ENCODE measurements around the gene MARVELD1. TPM values are rescaled to one million over a fixed set of nuclear protein-coding genes. Genes with fewer than 3 reads are reported as not detected.

Gene MARVELD1
- total RNA-seq, 1 donor from 2014 or later = 43.7 TPM

DNA sequence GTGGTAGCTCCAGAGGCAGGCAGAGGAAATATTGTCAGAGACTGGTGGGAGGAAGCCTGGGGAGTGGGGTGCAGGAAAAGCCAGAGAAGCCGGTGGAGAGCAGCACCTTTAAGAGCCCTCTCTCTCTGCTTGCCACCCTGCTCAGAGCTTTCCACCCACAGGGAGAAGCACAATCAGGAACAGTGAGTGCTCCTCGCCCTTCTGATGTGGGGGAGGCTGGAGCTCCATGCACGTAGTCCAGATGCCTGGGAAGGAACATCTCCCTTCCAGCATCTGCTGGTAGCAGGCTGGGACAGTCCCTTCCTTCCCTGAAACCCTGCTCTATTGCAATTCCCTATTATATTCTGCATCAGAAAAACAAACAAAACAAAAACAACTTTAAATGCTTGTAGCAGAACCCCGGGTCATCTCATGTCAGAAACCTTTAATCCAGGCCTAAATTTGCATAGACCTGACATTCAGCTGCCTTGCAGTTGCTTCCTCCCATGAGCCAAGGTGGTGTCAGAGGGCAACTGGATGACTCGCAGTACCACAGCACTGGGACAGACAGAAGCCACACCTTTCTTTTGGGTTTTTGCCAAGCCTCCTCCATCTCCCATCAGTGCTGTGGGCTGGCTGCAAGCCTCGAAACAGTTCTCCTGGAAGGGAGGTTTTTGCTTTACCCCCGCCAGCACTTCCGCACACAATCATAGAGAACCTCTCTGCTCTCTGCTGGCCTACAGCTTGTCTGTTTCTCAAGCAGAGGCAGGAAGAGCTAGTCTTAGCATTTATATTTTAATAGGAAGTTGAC lies 39.6 kb upstream of the MARVELD1 start:
- DNase-seq (ENCODE audit: low spot score in 2 of 2) = no peak

DNA sequence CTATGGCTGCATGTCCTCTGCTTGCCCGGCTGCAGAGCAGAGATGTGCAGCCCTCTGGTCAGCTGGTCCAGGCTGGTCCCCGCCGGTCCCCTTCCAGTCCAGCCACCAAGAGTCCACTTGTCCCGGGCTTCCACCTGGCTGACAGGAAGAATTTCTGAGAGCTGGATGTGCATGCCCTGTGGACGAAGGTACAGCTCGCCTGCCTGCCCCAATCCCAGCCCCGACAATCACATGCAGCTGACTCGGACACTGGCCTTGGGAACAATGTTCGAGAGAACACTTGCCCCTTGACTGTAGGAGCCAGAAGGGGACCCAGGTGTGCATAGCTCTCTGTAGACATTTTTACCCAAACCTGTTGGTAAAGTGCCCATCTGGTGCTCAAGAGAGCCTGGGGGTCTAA lies 38.3 kb upstream of the MARVELD1 start:
- no peaks in the 10 kb centered on the region for H3K27me3 ChIP-seq
- TF ChIP-seq, protein P1, sequence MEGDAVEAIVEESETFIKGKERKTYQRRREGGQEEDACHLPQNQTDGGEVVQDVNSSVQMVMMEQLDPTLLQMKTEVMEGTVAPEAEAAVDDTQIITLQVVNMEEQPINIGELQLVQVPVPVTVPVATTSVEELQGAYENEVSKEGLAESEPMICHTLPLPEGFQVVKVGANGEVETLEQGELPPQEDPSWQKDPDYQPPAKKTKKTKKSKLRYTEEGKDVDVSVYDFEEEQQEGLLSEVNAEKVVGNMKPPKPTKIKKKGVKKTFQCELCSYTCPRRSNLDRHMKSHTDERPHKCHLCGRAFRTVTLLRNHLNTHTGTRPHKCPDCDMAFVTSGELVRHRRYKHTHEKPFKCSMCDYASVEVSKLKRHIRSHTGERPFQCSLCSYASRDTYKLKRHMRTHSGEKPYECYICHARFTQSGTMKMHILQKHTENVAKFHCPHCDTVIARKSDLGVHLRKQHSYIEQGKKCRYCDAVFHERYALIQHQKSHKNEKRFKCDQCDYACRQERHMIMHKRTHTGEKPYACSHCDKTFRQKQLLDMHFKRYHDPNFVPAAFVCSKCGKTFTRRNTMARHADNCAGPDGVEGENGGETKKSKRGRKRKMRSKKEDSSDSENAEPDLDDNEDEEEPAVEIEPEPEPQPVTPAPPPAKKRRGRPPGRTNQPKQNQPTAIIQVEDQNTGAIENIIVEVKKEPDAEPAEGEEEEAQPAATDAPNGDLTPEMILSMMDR (IDR thresholded peaks at IDR 0.05) = no peak
- no peak overlapping the region for H3K27ac ChIP-seq
- intact Hi-C loops (cut with DNase I) = no loop called here
- H3K4me1 ChIP-seq = no peaks in the 10 kb centered on the region
- H3K4me3 ChIP-seq = no peak overlapping the region
- no peak for DNase-seq (ENCODE audit: low spot score in 2 of 2)
- H3K36me3 ChIP-seq = peaks cover 54 to 75% of the 10 kb centered on the region in 2 donors
- H3K9me3 ChIP-seq = no peaks in the 10 kb centered on the region

More for the DNA sequence above, 39.6 kb upstream of the MARVELD1 start:
- no peak overlapping the region for H3K4me3 ChIP-seq
- H3K27me3 ChIP-seq = no peaks in the 10 kb centered on the region
- H3K36me3 ChIP-seq = peaks cover 59 to 72% of the 10 kb centered on the region in 2 donors
- no peak overlapping the region for H3K27ac ChIP-seq
- no peaks in the 10 kb centered on the region for H3K4me1 ChIP-seq
- H3K9me3 ChIP-seq = no peaks in the 10 kb centered on the region
- intact Hi-C loops (cut with DNase I) = no loop called here
- TF ChIP-seq, protein P1 (IDR thresholded peaks at IDR 0.05) = no peak

DNA sequence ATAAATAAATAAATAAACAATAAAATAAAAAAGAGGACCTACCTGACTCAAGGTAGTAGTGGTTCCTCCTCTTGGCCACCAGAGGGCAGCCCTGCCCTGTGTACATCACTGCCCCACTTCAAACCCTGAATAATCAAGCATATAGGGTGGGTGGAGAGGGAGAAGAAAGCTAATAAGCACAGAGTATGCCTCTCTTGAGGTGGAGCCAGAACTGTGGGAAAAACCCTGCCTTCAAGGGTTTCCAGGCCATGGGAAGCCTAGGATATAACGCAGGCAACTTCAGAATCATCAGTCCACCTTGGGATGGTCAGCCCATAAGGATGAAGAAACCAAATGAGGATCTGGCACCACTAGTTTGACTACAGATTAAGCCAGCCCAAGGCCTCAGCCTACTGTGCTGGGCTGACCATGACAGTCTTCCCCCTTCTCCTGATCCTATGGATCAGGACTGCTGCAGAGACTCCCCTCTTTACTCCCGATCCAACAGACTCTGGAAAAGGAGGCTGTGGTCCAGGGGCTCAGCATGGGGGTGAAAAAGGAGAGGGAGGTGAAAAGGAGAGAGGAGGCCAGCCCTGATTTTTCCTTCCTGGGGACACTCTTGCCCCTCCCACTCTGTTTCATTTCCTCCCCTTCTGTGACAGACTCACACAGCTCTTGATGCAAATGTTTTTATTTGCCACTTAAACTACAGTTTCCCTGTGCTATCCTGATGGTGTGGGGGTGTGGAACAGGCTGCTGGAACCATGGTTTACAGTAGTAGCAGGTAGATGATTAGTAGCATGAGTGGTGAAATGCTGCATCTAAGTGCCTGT lies 36.6 kb upstream of the MARVELD1 start:
- Histone ChIP-seq H3K9me3 (no peaks in the 10 kb centered on the region), H3K4me1 (peaks cover 0 to 3% of the 10 kb centered on the region in 2 donors), H3K4me3 (no peak overlapping the region), H3K27me3 (no peaks in the 10 kb centered on the region), H3K36me3 (peaks cover 51 to 64% of the 10 kb centered on the region in 2 donors), H3K27ac (peak overlapping the region in 1 of 2 donors; percentile 55)
- intact Hi-C loops (cut with DNase I) = loop anchor here (1.0 to 2.0 kb wide), 2 partner anchors 54 to 60 kb away; partner anchors contain the start of gene ZFYVE27
- no peak for DNase-seq (ENCODE audit: low spot score in 2 of 2)
- TF ChIP-seq, protein P1 (IDR thresholded peaks at IDR 0.05) = peak; percentile 80 to 93 (median 91)

DNA sequence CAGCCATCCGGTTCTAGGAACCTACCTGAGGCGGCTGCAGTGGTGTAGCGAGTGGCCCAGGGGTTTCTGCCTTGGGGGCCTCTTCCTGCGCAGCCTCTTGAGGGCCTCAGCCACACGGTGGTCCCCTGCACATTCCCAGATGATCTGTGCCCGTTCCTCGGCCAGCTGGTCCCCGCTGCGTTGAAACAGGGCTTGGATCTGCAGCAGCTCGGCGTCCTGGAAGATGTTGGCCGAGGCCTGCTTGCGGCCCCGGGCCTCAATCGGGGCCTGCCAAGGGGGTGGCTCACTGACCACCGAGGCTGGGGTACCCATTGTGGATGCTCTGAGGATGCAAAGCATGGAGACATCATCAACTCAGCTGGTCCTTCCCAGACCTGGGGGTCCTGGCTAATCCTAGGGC lies 33.9 kb upstream of the MARVELD1 start:
- TF ChIP-seq, protein P1 (IDR thresholded peaks at IDR 0.05) = no peak
- Histone ChIP-seq H3K4me3 (no peak overlapping the region), H3K27ac (no peak overlapping the region), H3K27me3 (no peaks in the 10 kb centered on the region), H3K36me3 (peaks cover 38 to 47% of the 10 kb centered on the region in 2 donors), H3K4me1 (peaks cover 0 to 19% of the 10 kb centered on the region in 2 donors), H3K9me3 (no peaks in the 10 kb centered on the region)
- no peak for DNase-seq (ENCODE audit: low spot score in 2 of 2)
- intact Hi-C loops (cut with DNase I) = no loop called here

DNA sequence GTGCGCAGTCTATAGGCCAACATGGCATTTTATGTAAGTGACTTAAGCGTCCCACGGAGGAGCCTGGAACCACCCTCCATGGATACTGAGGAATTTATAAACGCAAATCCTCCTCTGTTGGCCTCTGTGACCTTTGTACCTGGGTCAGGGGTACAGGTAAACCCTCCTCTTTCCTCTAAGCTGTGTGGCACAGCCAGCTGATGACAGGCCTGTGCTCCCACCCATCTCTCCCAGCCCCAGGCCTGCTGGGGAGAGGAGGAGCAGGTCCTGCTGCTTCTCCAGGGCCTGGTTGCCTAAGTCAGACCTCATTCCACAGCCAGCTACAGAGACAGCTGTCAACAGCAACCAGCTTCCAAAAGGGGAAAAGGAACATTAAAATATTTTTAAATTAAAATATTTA lies 31.5 kb upstream of the MARVELD1 start:
- intact Hi-C loops (cut with DNase I) = no loop called here
- H3K9me3 ChIP-seq = no peaks in the 10 kb centered on the region
- TF ChIP-seq, protein P1 (IDR thresholded peaks at IDR 0.05) = no peak
- DNase-seq (ENCODE audit: low spot score in 2 of 2) = no peak
- no peaks in the 10 kb centered on the region for H3K27me3 ChIP-seq
- H3K36me3 ChIP-seq = peaks cover 20 to 25% of the 10 kb centered on the region in 2 donors
- no peak overlapping the region for H3K27ac ChIP-seq
- peaks cover 5 to 29% of the 10 kb centered on the region in 2 donors for H3K4me1 ChIP-seq
- no peak overlapping the region for H3K4me3 ChIP-seq
